GM18907 (cell line): ENCODE results near the gene RSPH4A.
"Not testable (repeated sequence)": the region's sequence is repeated elsewhere in the genome, so short reads cannot be mapped to it uniquely, and the experiment has no call there.

Experiments
- ATAC-seq: cut with Tn5 transposase; IDR thresholded peaks from one replicate; pipeline ENCODE4 v1.9.1; 2021; ENCODE audit warnings: mild to moderate bottlenecking, moderate library complexity; ENCODE audit not compliant: unreplicated experiment

The RSPH4A gene

GRCh38 chr6:116615937-116616736 is at the start of gene RSPH4A:
TSS of gene RSPH4A (plus strand) at chr6:116616479. CDS start at chr6:116616624, 145 bp downstream.
- peak; percentile 100 for ATAC-seq

- ATAC-seq, result no peak
Measured at GRCh38 chr6:116568111-116568510, 48.2 kb upstream of the RSPH4A start.

GRCh38 chr6:116568821-116569755 is 47.2 kb upstream of the RSPH4A start:
- no peak for ATAC-seq

- ATAC-seq, result peak; percentile 97
Measured at GRCh38 chr6:116570856-116571682, 45.2 kb upstream of the RSPH4A start, which contains the start of gene RWDD1. TSS of gene RWDD1 (plus strand) at chr6:116571504. CDS start at chr6:116571583, 79 bp downstream.

GRCh38 chr6:116571683-116572000 is 44.6 kb upstream of the RSPH4A start:
- no peak for ATAC-seq

GRCh38 chr6:116572162-116572561 is 44.1 kb upstream of the RSPH4A start:
- no peak for ATAC-seq

- no peak for ATAC-seq
Measured at GRCh38 chr6:116575227-116575626, 41.1 kb upstream of the RSPH4A start.

- no peak for ATAC-seq
Measured at GRCh38 chr6:116577486-116577885, 38.8 kb upstream of the RSPH4A start.

GRCh38 chr6:116578335-116578734 is 37.9 kb upstream of the RSPH4A start:
- no peak for ATAC-seq

- no peak for ATAC-seq
Measured at GRCh38 chr6:116579143-116579542, 37.1 kb upstream of the RSPH4A start.

GRCh38 chr6:116580198-116580597 is 36.1 kb upstream of the RSPH4A start:
- no peak for ATAC-seq

- no peak for ATAC-seq
Measured at GRCh38 chr6:116586276-116586675, 30.0 kb upstream of the RSPH4A start.

- ATAC-seq, result no peak
Measured at GRCh38 chr6:116586738-116587137, 29.5 kb upstream of the RSPH4A start.

GRCh38 chr6:116595247-116595646 is 21.0 kb upstream of the RSPH4A start:
- ATAC-seq, result no peak

- ATAC-seq, result no peak
Measured at GRCh38 chr6:116596815-116597214, 19.5 kb upstream of the RSPH4A start.

- not testable (repeated sequence) for ATAC-seq
Measured at GRCh38 chr6:116603916-116604315, 12.4 kb upstream of the RSPH4A start.

GRCh38 chr6:116604868-116605267 is 11.4 kb upstream of the RSPH4A start:
- ATAC-seq, result not testable (repeated sequence)

- ATAC-seq, result no peak
Measured at GRCh38 chr6:116605935-116606334, 10.3 kb upstream of the RSPH4A start.

- ATAC-seq, result no peak
Measured at GRCh38 chr6:116611056-116611455, 5.2 kb upstream of the RSPH4A start.

- ATAC-seq, result peak; percentile 40
Measured at GRCh38 chr6:116616737-116617053, 416 bp downstream of the RSPH4A start.
